Measurements from ENCODE around the gene PITX1. TPM values are rescaled to one million over a fixed set of nuclear protein-coding genes. Genes with fewer than 3 reads are reported as not detected.

Gene PITX1
- total RNA-seq, 1 experiment from 2014 or later = 31.0 TPM

- no TSS peak for BruUV-seq (replicated peaks)
- RAD21 ChIA-PET (ENCODE audit: low non-redundant PET in 1 of 2, low total read pairs in 2 of 2, uncharacterized antibody in 2 of 2, unreplicated experiment in 2 of 2) = no interaction called here
- no peaks in the 10 kb centered on the region for H3K9me3 ChIP-seq (ENCODE audit: control insufficient read depth in 1 of 2, insufficient read depth in 1 of 2, low read depth in 1 of 2, low read length in 2 of 2)
- H4K20me1 ChIP-seq (ENCODE audit: insufficient read depth) = no peaks in the 10 kb centered on the region
- no peak overlapping the region for H3K9ac ChIP-seq (ENCODE audit: low read length)
- DNase-seq (ENCODE audit: low read depth, low spot score) (no peak), ATAC-seq (no peak)
- H3K9me2 ChIP-seq (ENCODE audit: insufficient read depth) = no peaks in the 10 kb centered on the region
- H3K4me1 ChIP-seq (ENCODE audit: control insufficient read depth in 1 of 2, insufficient read depth in 2 of 2, low read length in 2 of 2) = no peaks in the 10 kb centered on the region
- no peak overlapping the region for H3K4me2 ChIP-seq (ENCODE audit: low read length)
- TF ChIP-seq FOSL1 (IDR thresholded peaks at IDR 0.05; ENCODE audit: low read depth) = no peak
- TF ChIP-seq REST (IDR thresholded peaks at IDR 0.05; ENCODE audit: low read depth) = no peak
- no peak for TF ChIP-seq EGR1 (IDR thresholded peaks at IDR 0.05; ENCODE audit: low read depth)
- TF ChIP-seq YY1 (IDR thresholded peaks at IDR 0.05; ENCODE audit: extremely low read depth, insufficient replicate concordance, low read depth, low read length) = no peak
- TF ChIP-seq, protein P1, sequence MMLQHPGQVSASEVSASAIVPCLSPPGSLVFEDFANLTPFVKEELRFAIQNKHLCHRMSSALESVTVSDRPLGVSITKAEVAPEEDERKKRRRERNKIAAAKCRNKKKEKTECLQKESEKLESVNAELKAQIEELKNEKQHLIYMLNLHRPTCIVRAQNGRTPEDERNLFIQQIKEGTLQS (IDR thresholded peaks at IDR 0.05) = no peak
- H3K79me2 ChIP-seq (ENCODE audit: insufficient read depth, low read length) = no peaks in the 10 kb centered on the region
- POLR2A ChIA-PET = no interaction called here
- intact Hi-C loops (cut with micrococcal nuclease) = no loop called here
- no peak overlapping the region for H3K4me3 ChIP-seq (replicated peaks in 1 of 2; ENCODE audit: low read depth in 1 of 2, low read length in 2 of 2)
- H3K36me3 ChIP-seq (ENCODE audit: control insufficient read depth in 1 of 2, insufficient read depth in 2 of 2, low read length in 2 of 2) = no peaks in the 10 kb centered on the region
- no peak overlapping the region for H3K27ac ChIP-seq (ENCODE audit: low read depth, low read length)
- H2AFZ ChIP-seq (ENCODE audit: low read depth, low read length, poor library complexity, severe bottlenecking) = no peak overlapping the region
- CTCF ChIA-PET = no interaction called here
- no peaks in the 10 kb centered on the region for H3K27me3 ChIP-seq (ENCODE audit: insufficient read depth, low read length)
These were observed 39.8 kb upstream of the PITX1 start for GRCh38 chr5:135073761-135074345.
